Stimulated activated CD8-positive, alpha-beta memory T cell treated with anti-CD3 and anti-CD28 coated beads, Interleukin-7, amount 100 ng/mL, for 1 hour (primary cell): Measurements from ENCODE around the gene ARHGEF7.

ENCODE experiments used
- DNase-seq, 2 donors: peaks; one replicate each; pipeline ENCODE4 v3.0.0-alpha.2; 2020; ENCODE audit warnings: low read depth in 2 of 2

Gene ARHGEF7

GRCh38 chr13:111111376-111111937 lies 3.7 kb upstream of the ARHGEF7 start:
- no peak for DNase-seq

GRCh38 chr13:111112196-111112595 lies 2.9 kb upstream of the ARHGEF7 start:
- no peak for DNase-seq

GRCh38 chr13:111114362-111115060 lies 599 bp upstream of the ARHGEF7 start:
- no peak for DNase-seq

- DNase-seq: no peak
These were observed 933 bp downstream of the ARHGEF7 start for GRCh38 chr13:111115965-111116521.

GRCh38 chr13:111116856-111117255 lies 1.7 kb downstream of the ARHGEF7 start:
- no peak for DNase-seq

GRCh38 chr13:111117289-111117688 lies 2.2 kb downstream of the ARHGEF7 start:
- DNase-seq: no peak

GRCh38 chr13:111117961-111118360 lies 2.9 kb downstream of the ARHGEF7 start:
- DNase-seq: no peak

GRCh38 chr13:111118898-111119607 lies 3.9 kb downstream of the ARHGEF7 start:
- no peak for DNase-seq

GRCh38 chr13:111119966-111120365 lies 4.9 kb downstream of the ARHGEF7 start:
- no peak for DNase-seq

- DNase-seq: no peak
These were observed 5.3 kb downstream of the ARHGEF7 start for GRCh38 chr13:111120422-111120821.

- DNase-seq: no peak
These were observed 5.8 kb downstream of the ARHGEF7 start for GRCh38 chr13:111120913-111121312.

- DNase-seq: no peak
These were observed 6.4 kb downstream of the ARHGEF7 start for GRCh38 chr13:111121506-111121905.

GRCh38 chr13:111122056-111122455 lies 6.9 kb downstream of the ARHGEF7 start:
- DNase-seq: no peak

GRCh38 chr13:111122631-111123030 lies 7.5 kb downstream of the ARHGEF7 start:
- no peak for DNase-seq

- no peak for DNase-seq
These were observed 8.1 kb downstream of the ARHGEF7 start for GRCh38 chr13:111123221-111123620.

- no peak for DNase-seq
These were observed 8.5 kb downstream of the ARHGEF7 start for GRCh38 chr13:111123649-111124048.

GRCh38 chr13:111126509-111126908 lies 11.4 kb downstream of the ARHGEF7 start:
- no peak for DNase-seq

- no peak for DNase-seq
These were observed 14.5 kb downstream of the ARHGEF7 start for GRCh38 chr13:111129465-111130115.

- no peak for DNase-seq
These were observed 15.0 kb downstream of the ARHGEF7 start for GRCh38 chr13:111130116-111130508.

GRCh38 chr13:111131048-111131447 lies 15.9 kb downstream of the ARHGEF7 start:
- no peak for DNase-seq

GRCh38 chr13:111131611-111132010 lies 16.5 kb downstream of the ARHGEF7 start:
- no peak for DNase-seq

- no peak for DNase-seq
These were observed 17.8 kb downstream of the ARHGEF7 start for GRCh38 chr13:111132948-111133347.
